SK-N-SH treated with all-trans-retinoic acid at 6 μM for 48 hours (cell line): ENCODE measurements around the gene LELP1.

Experiments
- ATAC-seq: fragments of 200-7000 bp; cut with Tn5 transposase; 3 replicates; pipeline ENCODE4 v1.9.1; 2020; ENCODE audit warnings: mild to moderate bottlenecking, moderate library complexity
- ARNTL ChIP-seq: fragments of 450-650 bp; formaldehyde crosslinking; IDR thresholded peaks from 2 replicates; pipeline ENCODE4 v1.5.0; 2020; ENCODE audit warnings: low read depth, mild to moderate bottlenecking, moderate library complexity, borderline replicate concordance
- BACH2 ChIP-seq: fragments of 250-450 bp; sonication (Bioruptor Pico); IDR thresholded peaks from 2 replicates; pipeline ENCODE4 v1.9.0; 2021; ENCODE audit warnings: mild to moderate bottlenecking, borderline replicate concordance
- CSDC2 ChIP-seq: fragments of 250-450 bp; sonication (Bioruptor Pico); IDR thresholded peaks from 2 replicates; pipeline ENCODE4 v1.5.0; 2020; ENCODE audit warnings: mild to moderate bottlenecking, moderate library complexity
- GLIS3 ChIP-seq: fragments of 250-450 bp; sonication (Bioruptor Pico); IDR thresholded peaks from 2 replicates; pipeline ENCODE4 v1.5.0; 2020; ENCODE audit warnings: mild to moderate bottlenecking, moderate library complexity
- OSR1 ChIP-seq: fragments of 250-450 bp; sonication (Bioruptor Pico); IDR thresholded peaks from 2 replicates; pipeline ENCODE4 v1.8.0; 2022; ENCODE audit warnings: moderate library complexity, mild to moderate bottlenecking, inconsistent platforms
- POU6F1 ChIP-seq: fragments of 250-450 bp; sonication (Bioruptor Pico); IDR thresholded peaks from 2 replicates; pipeline ENCODE4 v1.8.0; 2021; ENCODE audit warnings: low read depth, mild to moderate bottlenecking, moderate library complexity, borderline replicate concordance
- PPARA ChIP-seq: fragments of 250-450 bp; sonication (Bioruptor Pico); IDR thresholded peaks from 2 replicates; pipeline ENCODE4 v1.5.0; 2020; ENCODE audit warnings: mild to moderate bottlenecking, borderline replicate concordance
- RARB ChIP-seq: fragments of 250-450 bp; sonication (Bioruptor Pico); IDR thresholded peaks from 2 replicates; pipeline ENCODE4 v1.8.0; 2021; ENCODE audit warnings: mild to moderate bottlenecking, moderate library complexity
- SNAI2 ChIP-seq: fragments of 250-450 bp; sonication (Bioruptor Pico); IDR thresholded peaks from 2 replicates; pipeline ENCODE4 v1.5.0; 2020; ENCODE audit warnings: mild to moderate bottlenecking, moderate library complexity
- TCF4 ChIP-seq: fragments of 250-450 bp; sonication (Bioruptor Pico); IDR thresholded peaks from 2 replicates; pipeline ENCODE4 v1.8.0; 2021; ENCODE audit warnings: mild to moderate bottlenecking, moderate library complexity, borderline replicate concordance
- TOX ChIP-seq: fragments of 250-450 bp; sonication (Bioruptor Pico); IDR thresholded peaks from 2 replicates; pipeline ENCODE4 v1.8.0; 2021; ENCODE audit warnings: mild to moderate bottlenecking, moderate library complexity, borderline replicate concordance
- ZC3H10 ChIP-seq: fragments of 250-450 bp; sonication (Bioruptor Pico); IDR thresholded peaks from 2 replicates; pipeline ENCODE4 v1.5.1; 2021; ENCODE audit warnings: mild to moderate bottlenecking, moderate library complexity
- ZFP3 ChIP-seq: fragments of 250-450 bp; sonication (Bioruptor Pico); IDR thresholded peaks from 2 replicates; pipeline ENCODE4 v1.5.0; 2020; ENCODE audit warnings: mild to moderate bottlenecking, moderate library complexity
- ZFP30 ChIP-seq: fragments of 450-650 bp; formaldehyde crosslinking; IDR thresholded peaks from 2 replicates; pipeline ENCODE4 v1.5.0; 2022; ENCODE audit warnings: mild to moderate bottlenecking, moderate library complexity
- ZNF565 ChIP-seq: fragments of 450-650 bp; formaldehyde crosslinking; conservative IDR thresholded peaks from 2 replicates; pipeline ENCODE4 v1.5.0; 2020; ENCODE audit warnings: low read depth, mild to moderate bottlenecking, moderate library complexity
- ZNF70 ChIP-seq: fragments of 450-650 bp; formaldehyde crosslinking; IDR thresholded peaks from 2 replicates; pipeline ENCODE4 v1.5.0; 2020; ENCODE audit warnings: mild to moderate bottlenecking, moderate library complexity
- ZNF8 ChIP-seq: fragments of 450-650 bp; formaldehyde crosslinking; IDR thresholded peaks from 2 replicates; pipeline ENCODE4 v1.5.0; 2020; ENCODE audit warnings: mild to moderate bottlenecking, moderate library complexity
- TF ChIP-seq, protein P1 (sequence below): fragments of 250-450 bp; sonication (Bioruptor Pico); IDR thresholded peaks from 2 replicates; pipeline ENCODE4 v1.5.1; 2021; ENCODE audit warnings: mild to moderate bottlenecking, moderate library complexity
- TF ChIP-seq, protein P2 (sequence below): fragments of 250-450 bp; sonication (Bioruptor Pico); IDR thresholded peaks from 2 replicates; pipeline ENCODE4 v1.5.1; 2020; ENCODE audit warnings: low read depth, mild to moderate bottlenecking, moderate library complexity
- TF ChIP-seq, protein P3 (sequence below): fragments of 250-450 bp; sonication (Bioruptor Pico); IDR thresholded peaks from 2 replicates; pipeline ENCODE4 v1.8.0; 2020; ENCODE audit warnings: mild to moderate bottlenecking, moderate library complexity, borderline replicate concordance
- TF ChIP-seq, protein P4 (sequence below): fragments of 250-450 bp; sonication (Bioruptor Pico); IDR thresholded peaks from 2 replicates; pipeline ENCODE4 v1.5.0; 2020; ENCODE audit warnings: mild to moderate bottlenecking, moderate library complexity

The LELP1 gene

GRCh38 chr1:153242160-153242559 lies 38.9 kb downstream of the LELP1 start:
- ATAC-seq: no peak
- TF ChIP-seq PPARA (no peak), TOX (no peak), ZNF565 (CRISPR knock-in tag) (no peak), CSDC2 (CRISPR knock-in tag) (no peak)
- TF ChIP-seq, protein P1, sequence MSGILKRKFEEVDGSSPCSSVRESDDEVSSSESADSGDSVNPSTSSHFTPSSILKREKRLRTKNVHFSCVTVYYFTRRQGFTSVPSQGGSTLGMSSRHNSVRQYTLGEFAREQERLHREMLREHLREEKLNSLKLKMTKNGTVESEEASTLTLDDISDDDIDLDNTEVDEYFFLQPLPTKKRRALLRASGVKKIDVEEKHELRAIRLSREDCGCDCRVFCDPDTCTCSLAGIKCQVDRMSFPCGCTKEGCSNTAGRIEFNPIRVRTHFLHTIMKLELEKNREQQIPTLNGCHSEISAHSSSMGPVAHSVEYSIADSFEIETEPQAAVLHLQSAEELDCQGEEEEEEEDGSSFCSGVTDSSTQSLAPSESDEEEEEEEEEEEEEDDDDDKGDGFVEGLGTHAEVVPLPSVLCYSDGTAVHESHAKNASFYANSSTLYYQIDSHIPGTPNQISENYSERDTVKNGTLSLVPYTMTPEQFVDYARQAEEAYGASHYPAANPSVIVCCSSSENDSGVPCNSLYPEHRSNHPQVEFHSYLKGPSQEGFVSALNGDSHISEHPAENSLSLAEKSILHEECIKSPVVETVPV (CRISPR knock-in tag): no peak

GRCh38 chr1:153245466-153245865 lies 42.2 kb downstream of the LELP1 start:
- ATAC-seq: no peak

DNA sequence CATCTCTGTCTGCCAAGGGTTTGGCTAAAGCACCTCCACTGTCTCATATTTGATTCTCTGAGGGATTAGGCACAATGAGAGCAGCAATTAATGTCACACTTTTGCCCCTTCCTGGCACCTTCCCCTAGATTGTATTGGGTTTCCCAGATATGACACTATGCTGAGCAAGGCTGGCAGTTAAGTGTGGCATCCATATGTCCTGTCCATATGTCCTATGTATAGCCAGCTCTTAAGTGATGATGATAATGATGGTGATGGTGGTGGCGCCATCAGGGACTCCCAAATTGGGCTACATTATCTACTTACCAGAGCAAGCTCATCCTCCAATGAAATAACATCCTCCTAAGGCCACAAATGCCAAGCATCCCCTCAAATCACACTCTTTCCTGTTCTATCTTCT lies 42.8 kb downstream of the LELP1 start:
- no peak for ATAC-seq
- no peak for TF ChIP-seq OSR1 (CRISPR knock-in tag)
- TF ChIP-seq ZNF8 (CRISPR knock-in tag): no peak
- TF ChIP-seq BACH2 (CRISPR knock-in tag): no peak
- no peak for TF ChIP-seq ARNTL (CRISPR knock-in tag)
- TF ChIP-seq, protein P2, sequence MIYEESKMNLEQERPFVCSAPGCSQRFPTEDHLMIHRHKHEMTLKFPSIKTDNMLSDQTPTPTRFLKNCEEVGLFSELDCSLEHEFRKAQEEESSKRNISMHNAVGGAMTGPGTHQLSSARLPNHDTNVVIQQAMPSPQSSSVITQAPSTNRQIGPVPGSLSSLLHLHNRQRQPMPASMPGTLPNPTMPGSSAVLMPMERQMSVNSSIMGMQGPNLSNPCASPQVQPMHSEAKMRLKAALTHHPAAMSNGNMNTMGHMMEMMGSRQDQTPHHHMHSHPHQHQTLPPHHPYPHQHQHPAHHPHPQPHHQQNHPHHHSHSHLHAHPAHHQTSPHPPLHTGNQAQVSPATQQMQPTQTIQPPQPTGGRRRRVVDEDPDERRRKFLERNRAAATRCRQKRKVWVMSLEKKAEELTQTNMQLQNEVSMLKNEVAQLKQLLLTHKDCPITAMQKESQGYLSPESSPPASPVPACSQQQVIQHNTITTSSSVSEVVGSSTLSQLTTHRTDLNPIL: no peak
- TF ChIP-seq PPARA: no peak
- no peak for TF ChIP-seq GLIS3 (CRISPR knock-in tag)
- TF ChIP-seq, protein P3, sequence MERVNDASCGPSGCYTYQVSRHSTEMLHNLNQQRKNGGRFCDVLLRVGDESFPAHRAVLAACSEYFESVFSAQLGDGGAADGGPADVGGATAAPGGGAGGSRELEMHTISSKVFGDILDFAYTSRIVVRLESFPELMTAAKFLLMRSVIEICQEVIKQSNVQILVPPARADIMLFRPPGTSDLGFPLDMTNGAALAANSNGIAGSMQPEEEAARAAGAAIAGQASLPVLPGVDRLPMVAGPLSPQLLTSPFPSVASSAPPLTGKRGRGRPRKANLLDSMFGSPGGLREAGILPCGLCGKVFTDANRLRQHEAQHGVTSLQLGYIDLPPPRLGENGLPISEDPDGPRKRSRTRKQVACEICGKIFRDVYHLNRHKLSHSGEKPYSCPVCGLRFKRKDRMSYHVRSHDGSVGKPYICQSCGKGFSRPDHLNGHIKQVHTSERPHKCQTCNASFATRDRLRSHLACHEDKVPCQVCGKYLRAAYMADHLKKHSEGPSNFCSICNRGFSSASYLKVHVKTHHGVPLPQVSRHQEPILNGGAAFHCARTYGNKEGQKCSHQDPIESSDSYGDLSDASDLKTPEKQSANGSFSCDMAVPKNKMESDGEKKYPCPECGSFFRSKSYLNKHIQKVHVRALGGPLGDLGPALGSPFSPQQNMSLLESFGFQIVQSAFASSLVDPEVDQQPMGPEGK (CRISPR knock-in tag): no peak
- no peak for TF ChIP-seq TOX
- no peak for TF ChIP-seq ZC3H10 (CRISPR knock-in tag)
- TF ChIP-seq ZFP30: no peak
- no peak for TF ChIP-seq CSDC2 (CRISPR knock-in tag)
- TF ChIP-seq, all 23 proteins: peak for 0

More at GRCh38 chr1:153245466-153245865, 42.2 kb downstream of the LELP1 start:
- no peak for TF ChIP-seq SNAI2 (CRISPR knock-in tag)
- no peak for TF ChIP-seq CSDC2 (CRISPR knock-in tag)
- no peak for TF ChIP-seq ZC3H10 (CRISPR knock-in tag)
- TF ChIP-seq ZFP3 (CRISPR knock-in tag): no peak
- no peak for TF ChIP-seq RARB (CRISPR knock-in tag)
- TF ChIP-seq, protein P1 (CRISPR knock-in tag): no peak
- TF ChIP-seq BACH2 (CRISPR knock-in tag): no peak
- TF ChIP-seq, protein P2: no peak

DNA sequence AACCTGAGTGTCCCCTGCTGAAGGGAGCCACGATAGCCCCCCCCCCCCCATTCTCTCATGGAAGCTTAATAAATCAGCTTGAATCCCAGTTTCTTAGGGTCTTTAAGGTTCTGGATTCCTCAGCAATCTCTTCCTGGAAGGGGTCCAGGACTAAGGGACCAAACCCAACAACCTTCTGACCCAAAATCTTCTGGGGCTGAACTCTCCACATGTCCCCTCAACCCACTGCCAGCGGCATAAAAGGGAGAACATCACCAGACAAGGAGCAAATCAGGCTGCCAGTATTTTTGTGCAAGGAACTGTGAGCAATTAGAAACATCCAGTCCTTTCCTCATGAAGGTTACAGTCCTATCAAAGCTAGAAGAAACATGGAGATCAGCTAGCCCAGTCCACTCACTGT lies 43.6 kb downstream of the LELP1 start:
- ATAC-seq: no peak
- TF ChIP-seq, protein P1 (CRISPR knock-in tag): no peak
- TF ChIP-seq GLIS3 (CRISPR knock-in tag) (no peak), TCF4 (no peak), POU6F1 (CRISPR knock-in tag) (no peak), SNAI2 (CRISPR knock-in tag) (no peak), PPARA (no peak), ZFP3 (CRISPR knock-in tag) (no peak), ARNTL (CRISPR knock-in tag) (no peak), ZFP30 (no peak), ZNF70 (no peak), CSDC2 (CRISPR knock-in tag) (no peak), TOX (no peak), ZC3H10 (CRISPR knock-in tag) (no peak), RARB (CRISPR knock-in tag) (no peak)
- TF ChIP-seq, protein P4, sequence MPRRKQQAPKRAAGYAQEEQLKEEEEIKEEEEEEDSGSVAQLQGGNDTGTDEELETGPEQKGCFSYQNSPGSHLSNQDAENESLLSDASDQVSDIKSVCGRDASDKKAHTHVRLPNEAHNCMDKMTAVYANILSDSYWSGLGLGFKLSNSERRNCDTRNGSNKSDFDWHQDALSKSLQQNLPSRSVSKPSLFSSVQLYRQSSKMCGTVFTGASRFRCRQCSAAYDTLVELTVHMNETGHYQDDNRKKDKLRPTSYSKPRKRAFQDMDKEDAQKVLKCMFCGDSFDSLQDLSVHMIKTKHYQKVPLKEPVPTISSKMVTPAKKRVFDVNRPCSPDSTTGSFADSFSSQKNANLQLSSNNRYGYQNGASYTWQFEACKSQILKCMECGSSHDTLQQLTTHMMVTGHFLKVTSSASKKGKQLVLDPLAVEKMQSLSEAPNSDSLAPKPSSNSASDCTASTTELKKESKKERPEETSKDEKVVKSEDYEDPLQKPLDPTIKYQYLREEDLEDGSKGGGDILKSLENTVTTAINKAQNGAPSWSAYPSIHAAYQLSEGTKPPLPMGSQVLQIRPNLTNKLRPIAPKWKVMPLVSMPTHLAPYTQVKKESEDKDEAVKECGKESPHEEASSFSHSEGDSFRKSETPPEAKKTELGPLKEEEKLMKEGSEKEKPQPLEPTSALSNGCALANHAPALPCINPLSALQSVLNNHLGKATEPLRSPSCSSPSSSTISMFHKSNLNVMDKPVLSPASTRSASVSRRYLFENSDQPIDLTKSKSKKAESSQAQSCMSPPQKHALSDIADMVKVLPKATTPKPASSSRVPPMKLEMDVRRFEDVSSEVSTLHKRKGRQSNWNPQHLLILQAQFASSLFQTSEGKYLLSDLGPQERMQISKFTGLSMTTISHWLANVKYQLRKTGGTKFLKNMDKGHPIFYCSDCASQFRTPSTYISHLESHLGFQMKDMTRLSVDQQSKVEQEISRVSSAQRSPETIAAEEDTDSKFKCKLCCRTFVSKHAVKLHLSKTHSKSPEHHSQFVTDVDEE (CRISPR knock-in tag): no peak
